Limb (tissue), 2 donors: ENCODE measurements around the gene CDK19.

Experiments
- DNase-seq, 2 donors: peaks; one replicate each; pipeline ENCODE4 v3.0.0-alpha.2; 2016; ENCODE audit errors: extremely low spot score in 2 of 2

CDK19 gene

GRCh38 chr6:110660066-110660655 is 155.1 kb downstream of the CDK19 start:
- DNase-seq, result no peak

- no peak for DNase-seq
Measured at GRCh38 chr6:110658631-110659211, 156.5 kb downstream of the CDK19 start.

- DNase-seq, result no peak
Measured at GRCh38 chr6:110656492-110656891, 158.8 kb downstream of the CDK19 start.

GRCh38 chr6:110655821-110656220 is 159.4 kb downstream of the CDK19 start:
- DNase-seq, result no peak

GRCh38 chr6:110654096-110654820 is 161.0 kb downstream of the CDK19 start:
- no peak for DNase-seq

- DNase-seq, result no peak
Measured at GRCh38 chr6:110653381-110653780, 161.9 kb downstream of the CDK19 start.

GRCh38 chr6:110652520-110652919 is 162.7 kb downstream of the CDK19 start:
- no peak for DNase-seq

- DNase-seq, result no peak
Measured at GRCh38 chr6:110650755-110651154, 164.5 kb downstream of the CDK19 start.

GRCh38 chr6:110649704-110650103 is 165.6 kb downstream of the CDK19 start:
- no peak for DNase-seq

GRCh38 chr6:110646951-110647910 is 168.0 kb downstream of the CDK19 start:
- DNase-seq, result no peak

GRCh38 chr6:110646419-110646698 is 168.9 kb downstream of the CDK19 start:
- DNase-seq, result no peak

- DNase-seq, result no peak
Measured at GRCh38 chr6:110645685-110646418, 169.4 kb downstream of the CDK19 start.

GRCh38 chr6:110643175-110643574 is 172.1 kb downstream of the CDK19 start:
- no peak for DNase-seq

- no peak for DNase-seq
Measured at GRCh38 chr6:110642711-110643110, 172.6 kb downstream of the CDK19 start.

- DNase-seq, result no peak
Measured at GRCh38 chr6:110636781-110637180, 178.5 kb downstream of the CDK19 start.

- DNase-seq, result no peak
Measured at GRCh38 chr6:110635096-110635495, 180.2 kb downstream of the CDK19 start.

GRCh38 chr6:110633731-110634213 is 181.5 kb downstream of the CDK19 start:
- DNase-seq, result no peak

GRCh38 chr6:110629153-110629552 is 186.1 kb downstream of the CDK19 start:
- no peak for DNase-seq

- no peak for DNase-seq
Measured at GRCh38 chr6:110628330-110628729, 186.9 kb downstream of the CDK19 start.

GRCh38 chr6:110626442-110626841 is 188.8 kb downstream of the CDK19 start:
- DNase-seq, result no peak

- DNase-seq, result no peak
Measured at GRCh38 chr6:110625883-110626282, 189.4 kb downstream of the CDK19 start.
